H1 (cell line): ENCODE measurements around the gene CAPN3. TPM values are rescaled to one million over a fixed set of nuclear protein-coding genes. Genes with fewer than 3 reads are reported as not detected.

Source experiments
- CTCF ChIA-PET: fragments of 300-600 bp; sonication (Branson Sonifier 250); formaldehyde crosslinking; loops from one replicate; lab custom pipeline; 2021; ENCODE audit not compliant: partially characterized antibody; lab: Charles Lee
- POLR2A ChIA-PET: fragments of 300-600 bp; sonication (Branson Sonifier 250); formaldehyde crosslinking; loops from one replicate; lab custom pipeline; 2021; ENCODE audit warnings: inconsistent platforms; ENCODE audit not compliant: partially characterized antibody; lab: Charles Lee
- DNase-seq, 2 experiments: peaks; one replicate each; pipeline versions ENCODE4 v3.0.0 to v3.0.0-alpha.2; 2010 to 2022; ENCODE audit warnings: low spot score in 2 of 2, low read depth in 1 of 2, mixed read lengths in 1 of 2
- FAIRE-seq: peaks from 2 replicates; lab custom pipeline; 2011; peaks lifted over from hg19 to GRCh38; lab: Jason Lieb, UNC
- H2AFZ ChIP-seq: 2 replicates; pipeline ENCODE4 v1.8.1; 2012; ENCODE audit warnings: low read length, inconsistent platforms
- H2AK5ac ChIP-seq: 2 replicates; pipeline ENCODE4 v1.6.1; 2013; ENCODE audit warnings: low read depth, low read length
- H2BK120ac ChIP-seq: replicated peaks from 2 replicates; pipeline ENCODE3; 2013; ENCODE audit warnings: low read depth, low read length, inconsistent platforms
- H2BK12ac ChIP-seq: 2 replicates; pipeline ENCODE4 v1.6.1; 2013; ENCODE audit warnings: low read depth, low read length
- H2BK15ac ChIP-seq: 2 replicates; pipeline ENCODE4 v1.6.1; 2013; ENCODE audit warnings: low read length
- H2BK20ac ChIP-seq: 2 replicates; pipeline ENCODE4 v1.6.1; 2013; ENCODE audit warnings: low read length
- H2BK5ac ChIP-seq: 2 replicates; pipeline ENCODE4 v1.6.1; 2013; ENCODE audit warnings: low read depth, low read length
- H3K14ac ChIP-seq: 2 replicates; pipeline ENCODE4 v1.6.1; 2013; ENCODE audit warnings: inconsistent platforms; ENCODE audit not compliant: insufficient read length
- H3K18ac ChIP-seq: 2 replicates; pipeline ENCODE4 v1.6.1; 2013; ENCODE audit warnings: low read length; ENCODE audit errors: extremely low read depth
- H3K23ac ChIP-seq: 2 replicates; pipeline ENCODE4 v1.6.1; 2013; ENCODE audit warnings: inconsistent platforms; ENCODE audit not compliant: insufficient read length
- H3K23me2 ChIP-seq: 2 replicates; pipeline ENCODE4 v1.6.1; 2013; ENCODE audit warnings: low read depth, low read length
- H3K27ac ChIP-seq: 2 replicates; pipeline ENCODE4 v1.6.1; 2011; ENCODE audit warnings: low read depth, low read length, inconsistent platforms
- H3K27me3 ChIP-seq, 4 experiments: replicated peaks in 1 of 4; 1 replicate in 1 of 4; 2 replicates in 3 of 4; pipeline versions ENCODE4 v1.6.1 to v1.8.1; 2011 to 2013; ENCODE audit warnings: low read length in 3 of 4, mild to moderate bottlenecking in 3 of 4, inconsistent platforms in 2 of 4, mixed read lengths in 2 of 4, moderate library complexity in 1 of 4; ENCODE audit not compliant: control insufficient read depth in 3 of 4, insufficient read depth in 3 of 4; ENCODE audit errors: extremely low read depth in 1 of 4
- H3K36me3 ChIP-seq, 4 experiments: 2 replicates each; pipeline versions ENCODE4 v1.6.1 to v1.8.1; 2011 to 2013; ENCODE audit warnings: mild to moderate bottlenecking in 4 of 4, low read length in 3 of 4, moderate library complexity in 2 of 4, control low read depth in 1 of 4, inconsistent platforms in 1 of 4; ENCODE audit not compliant: insufficient read depth in 4 of 4, control insufficient read depth in 2 of 4
- H3K4ac ChIP-seq: replicated peaks from 2 replicates; pipeline ENCODE3; 2013; ENCODE audit warnings: low read length, low read depth, mixed read lengths, inconsistent platforms; ENCODE audit not compliant: insufficient read length
- H3K4me1 ChIP-seq, 4 experiments: replicated peaks in 1 of 4; 1 replicate in 1 of 4; 2 replicates in 3 of 4; pipeline versions ENCODE4 v1.6.1 to v1.8.1; 2011 to 2013; ENCODE audit warnings: low read length in 3 of 4, inconsistent platforms in 2 of 4, mixed read lengths in 1 of 4; ENCODE audit not compliant: insufficient read depth in 4 of 4, control insufficient read depth in 3 of 4
- H3K4me2 ChIP-seq, 2 experiments: 2 replicates each; pipeline versions ENCODE4 v1.6.1 to v1.8.1; 2011 to 2013; ENCODE audit warnings: low read depth in 2 of 2, low read length in 2 of 2, control low read depth in 1 of 2, inconsistent platforms in 1 of 2, mild to moderate bottlenecking in 1 of 2; ENCODE audit not compliant: insufficient read depth in 1 of 2
- H3K4me3 ChIP-seq, 4 experiments: fragments of 200-600, 300-600 bp in 1 of 4; sonication (generic), shearing (Covaris generic), sonication (Bioruptor Twin) in 1 of 4; 2 replicates each; pipeline versions ENCODE4 v1.5.1 to v1.8.1; 2011 to 2016; ENCODE audit warnings: low read length in 4 of 4, low read depth in 3 of 4, control low read depth in 2 of 4, inconsistent platforms in 2 of 4, mild to moderate bottlenecking in 2 of 4, mixed read lengths in 1 of 4, moderate library complexity in 1 of 4; ENCODE audit not compliant: insufficient read depth in 2 of 4; ENCODE audit errors: extremely low read depth in 1 of 4
- H3K56ac ChIP-seq: replicated peaks from 2 replicates; pipeline ENCODE3; 2013; ENCODE audit warnings: low read depth, mild to moderate bottlenecking, mixed read lengths, low read length, inconsistent platforms; ENCODE audit not compliant: insufficient read length
- H3K79me1 ChIP-seq: 2 replicates; pipeline ENCODE4 v1.6.1; 2013; ENCODE audit warnings: low read depth, low read length, control low read depth
- H3K79me2 ChIP-seq, 2 experiments: 2 replicates each; pipeline versions ENCODE4 v1.6.1 to v1.8.1; 2012 to 2013; ENCODE audit warnings: low read length in 2 of 2, mild to moderate bottlenecking in 2 of 2, inconsistent platforms in 1 of 2; ENCODE audit not compliant: insufficient read depth in 2 of 2, control insufficient read depth in 1 of 2
- H3K9ac ChIP-seq, 4 experiments: replicated peaks in 1 of 4; 1 replicate in 1 of 4; 2 replicates in 3 of 4; pipeline versions ENCODE4 v1.6.1 to v1.8.1; 2011 to 2013; ENCODE audit warnings: low read depth in 3 of 4, low read length in 3 of 4, control low read depth in 2 of 4, mild to moderate bottlenecking in 2 of 4, moderate library complexity in 2 of 4, inconsistent platforms in 1 of 4; ENCODE audit errors: extremely low read depth in 1 of 4
- H3K9me3 ChIP-seq, 2 experiments: 2 replicates each; pipeline versions ENCODE4 v1.6.1 to v1.8.1; 2012 to 2013; ENCODE audit warnings: mild to moderate bottlenecking in 2 of 2, moderate library complexity in 2 of 2, control low read depth in 1 of 2, inconsistent platforms in 1 of 2, low read depth in 1 of 2, low read length in 1 of 2, mixed read lengths in 1 of 2; ENCODE audit not compliant: insufficient read depth in 2 of 2
- H4K20me1 ChIP-seq, 2 experiments: replicated peaks in 1 of 2; 2 replicates each; pipeline versions ENCODE3 to v1.8.1; 2011 to 2013; ENCODE audit warnings: inconsistent platforms in 2 of 2, low read length in 2 of 2, mild to moderate bottlenecking in 1 of 2; ENCODE audit not compliant: insufficient read depth in 2 of 2, control insufficient read depth in 1 of 2
- H4K5ac ChIP-seq: 2 replicates; pipeline ENCODE4 v1.6.1; 2013; ENCODE audit warnings: low read length, low read depth, mixed read lengths, inconsistent platforms; ENCODE audit not compliant: insufficient read length
- H4K8ac ChIP-seq: 2 replicates; pipeline ENCODE4 v1.8.0; 2013; ENCODE audit warnings: mild to moderate bottlenecking, moderate library complexity, low read length, inconsistent platforms; ENCODE audit not compliant: insufficient read depth; ENCODE audit errors: extremely low read depth
- H4K91ac ChIP-seq: replicated peaks from 2 replicates; pipeline ENCODE3; 2013; ENCODE audit warnings: low read length, mixed read lengths, inconsistent platforms; ENCODE audit not compliant: insufficient read length
- BCL11A ChIP-seq, 2 experiments: IDR thresholded peaks; one replicate each; pipeline ENCODE4 v1.6.1; 2011; ENCODE audit warnings: low read depth in 2 of 2, low read length in 2 of 2, mild to moderate bottlenecking in 2 of 2
- CEBPB ChIP-seq: IDR thresholded peaks from 2 replicates; pipeline ENCODE4 v1.6.1; 2012; ENCODE audit warnings: low read depth, low read length
- CHD1 ChIP-seq: IDR thresholded peaks from 2 replicates; pipeline ENCODE4 v1.6.1; 2012; ENCODE audit warnings: low read depth, low read length, improper control_type of control experiment
- FOSL1 ChIP-seq: IDR thresholded peaks from 2 replicates; pipeline ENCODE4 v1.6.1; 2011; ENCODE audit warnings: mild to moderate bottlenecking, low read depth, low read length, moderate library complexity; ENCODE audit not compliant: insufficient read depth
- GTF2F1 ChIP-seq: IDR thresholded peaks from 2 replicates; pipeline ENCODE4 v1.6.1; 2012; ENCODE audit warnings: low read depth, low read length, improper control_type of control experiment, borderline replicate concordance
- JUN ChIP-seq: IDR thresholded peaks from 2 replicates; pipeline ENCODE4 v1.6.1; 2011; ENCODE audit warnings: low read depth, mild to moderate bottlenecking, improper control_type of control experiment, low read length
- JUND ChIP-seq: IDR thresholded peaks from 2 replicates; pipeline ENCODE4 v1.6.1; 2011; ENCODE audit warnings: mild to moderate bottlenecking, improper control_type of control experiment, low read length
- KDM1A ChIP-seq: fragments of 200-600, 300-600 bp; sonication (generic); IDR thresholded peaks from 2 replicates; pipeline ENCODE4 v1.7.1; 2016; ENCODE audit warnings: mild to moderate bottlenecking, low read length, borderline replicate concordance
- KDM5A ChIP-seq: fragments of 200-600 bp; IDR thresholded peaks from 2 replicates; pipeline ENCODE4 v1.7.1; 2012; ENCODE audit warnings: mild to moderate bottlenecking, low read length, inconsistent platforms, mixed read lengths
- POLR2A ChIP-seq, 2 experiments: IDR thresholded peaks; 1 replicate in 1 of 2; 2 replicates in 1 of 2; pipeline ENCODE4 v1.6.1; 2011; ENCODE audit warnings: low read depth in 2 of 2, low read length in 2 of 2, mild to moderate bottlenecking in 2 of 2; ENCODE audit errors: control extremely low read depth in 1 of 2
- RNF2 ChIP-seq: fragments of 200-900, 300-1000 bp; sonication (generic); IDR thresholded peaks from 2 replicates; pipeline ENCODE4 v1.7.1; 2016; ENCODE audit warnings: borderline replicate concordance, low read depth, mild to moderate bottlenecking, antibody characterized with exemption, low read length; ENCODE audit not compliant: poor library complexity, severe bottlenecking; ENCODE audit errors: missing control alignments
- RXRA ChIP-seq: IDR thresholded peaks from 2 replicates; pipeline ENCODE4 v1.6.1; 2011; ENCODE audit warnings: low read depth, mild to moderate bottlenecking, low read length, moderate library complexity; ENCODE audit not compliant: insufficient read depth
- SIRT6 ChIP-seq: IDR thresholded peaks from one replicate; pipeline ENCODE4 v1.7.1; 2012; ENCODE audit warnings: low read length, inconsistent platforms
- WGBS, 2 experiments: shearing (Covaris generic) in 1 of 2; methylation state at CpG; one replicate each; pipeline versions ENCODE4 v1.1.6 to v1.1.7; 2013 to 2015; ENCODE audit warnings: low lambda C conversion rate in 2 of 2, mixed read lengths in 2 of 2, inconsistent platforms in 1 of 2, low coverage in 1 of 2, missing lambda C conversion rate in 1 of 2; ENCODE audit not compliant: insufficient replicate concordance in 2 of 2, insufficient coverage in 1 of 2, insufficient read length in 1 of 2; ENCODE audit errors: extremely low coverage in 1 of 2, missing lambda C conversion rate in 1 of 2; 5-methylcytosine and 5-hydroxymethylcytosine counted together
- polyA plus RNA-seq, 7 experiments: library from polyadenylated mRNA; depleted of rRNA in 3 of 7; stranded (reverse) in 5 of 7; unstranded in 2 of 7; fragments of >200 nt in 5 of 7; fragments of 200-250 nt in 2 of 7; gene quantifications; 1 replicate in 5 of 7; 2 replicates in 1 of 7; 4 replicates in 1 of 7; pipeline versions ENCODE4 v1.2.1 to v1.2.3, GENCODE V29; 2011 to 2013; ENCODE audit warnings: missing spikeins in 2 of 7, mixed read lengths in 2 of 7
- total RNA-seq: library from RNA; stranded (reverse); fragmentation: NEBNext Ultra II Directional; extraction: Animal tissue kit (Norgen Biotek cat#: 25700); gene quantifications from 2 replicates; pipeline ENCODE4 v1.2.1, GENCODE V29; 2021
- TF ChIP-seq, protein P1 (sequence below): IDR thresholded peaks from 2 replicates; pipeline ENCODE4 v1.6.1; 2012; ENCODE audit warnings: low read length, inconsistent platforms

CAPN3 gene
- total and polyA plus RNA-seq, 2 of the 8 experiments (the other 6 are each of a cell fraction or from before 2014, with no cell fraction given), result 0.80 to 2.1 TPM

DNA sequence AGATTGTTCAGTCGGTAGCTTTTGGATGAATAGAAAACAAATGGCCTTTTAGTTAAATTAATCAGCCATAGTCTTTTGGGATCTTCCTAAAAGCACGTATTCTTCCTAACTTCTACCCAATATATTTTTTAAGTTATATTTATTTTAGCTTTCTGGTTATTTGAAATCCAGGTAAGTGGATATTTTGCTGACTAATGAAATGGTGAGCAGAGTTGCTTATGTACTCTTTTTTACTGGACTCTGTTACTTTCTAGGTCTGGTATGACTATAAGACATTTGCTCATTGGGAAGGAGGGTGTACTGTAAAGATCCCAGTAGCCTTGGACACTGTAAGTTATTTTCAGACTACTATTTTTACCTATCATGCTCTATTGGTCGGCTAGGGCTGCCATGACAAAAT is 13.8 kb upstream of the CAPN3 start:
- Histone ChIP-seq H3K4me2 (no peak overlapping the region), H3K23ac (no peak overlapping the region), H4K5ac (no peak overlapping the region), H3K79me1 (no peaks in the 10 kb centered on the region), H3K79me2 (no peaks in the 10 kb centered on the region), H2AFZ (no peak overlapping the region), H3K36me3 (no peaks in the 10 kb centered on the region), H3K23me2 (no peaks in the 10 kb centered on the region), H2BK12ac (no peak overlapping the region), H3K56ac (no peak overlapping the region), H3K9me3 (no peaks in the 10 kb centered on the region), H2BK15ac (no peak overlapping the region), H3K4ac (no peak overlapping the region), H3K9ac (no peak overlapping the region), H4K91ac (no peak overlapping the region), H4K20me1 (no peaks in the 10 kb centered on the region), H2BK20ac (no peak overlapping the region), H3K27ac (no peak overlapping the region), H3K4me1 (no peaks in the 10 kb centered on the region), H2AK5ac (no peak overlapping the region), H3K4me3 (no peak overlapping the region), H3K27me3 (no peaks in the 10 kb centered on the region), H4K8ac (no peak overlapping the region), H3K14ac (no peak overlapping the region), H3K18ac (no peak overlapping the region), H2BK5ac (no peak overlapping the region), H2BK120ac (no peak overlapping the region)
- POLR2A ChIA-PET, result no interaction called here
- CTCF ChIA-PET, result no interaction called here
- no peak for DNase-seq
- 86% methylated on average over 3 of the region's 3 CpGs; no CpG with 5 or more reads in 1 of the 2 experiments for WGBS, 2 experiments
- no peak for FAIRE-seq
- no peak for TF ChIP-seq SIRT6
- TF ChIP-seq GTF2F1, result no peak
- TF ChIP-seq RXRA, result no peak
- no peak for TF ChIP-seq POLR2A (IDR thresholded peaks at IDR 0.05; ENCODE audit: control extremely low read depth in 1 of 2, low read depth in 2 of 2, low read length in 2 of 2)
- TF ChIP-seq RNF2, result no peak
- no peak for TF ChIP-seq CHD1
- TF ChIP-seq, protein P1, sequence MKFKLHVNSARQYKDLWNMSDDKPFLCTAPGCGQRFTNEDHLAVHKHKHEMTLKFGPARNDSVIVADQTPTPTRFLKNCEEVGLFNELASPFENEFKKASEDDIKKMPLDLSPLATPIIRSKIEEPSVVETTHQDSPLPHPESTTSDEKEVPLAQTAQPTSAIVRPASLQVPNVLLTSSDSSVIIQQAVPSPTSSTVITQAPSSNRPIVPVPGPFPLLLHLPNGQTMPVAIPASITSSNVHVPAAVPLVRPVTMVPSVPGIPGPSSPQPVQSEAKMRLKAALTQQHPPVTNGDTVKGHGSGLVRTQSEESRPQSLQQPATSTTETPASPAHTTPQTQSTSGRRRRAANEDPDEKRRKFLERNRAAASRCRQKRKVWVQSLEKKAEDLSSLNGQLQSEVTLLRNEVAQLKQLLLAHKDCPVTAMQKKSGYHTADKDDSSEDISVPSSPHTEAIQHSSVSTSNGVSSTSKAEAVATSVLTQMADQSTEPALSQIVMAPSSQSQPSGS, result no peak
- no peak for TF ChIP-seq FOSL1
- no peak for TF ChIP-seq KDM1A
- TF ChIP-seq BCL11A (IDR thresholded peaks at IDR 0.05; ENCODE audit: low read depth in 2 of 2, low read length in 2 of 2), result no peak
- no peak for TF ChIP-seq JUND
- no peak for TF ChIP-seq JUN
- no peak for TF ChIP-seq KDM5A
- no peak for TF ChIP-seq CEBPB
